Epithelial cell of proximal tubule (primary cell): Measurements from ENCODE around the gene LRRC14B. TPM values are rescaled to one million over a fixed set of nuclear protein-coding genes. Genes with fewer than 3 reads are reported as not detected.
"Not testable (repeated sequence)": the region's sequence is repeated elsewhere in the genome, so short reads cannot be mapped to it uniquely, and the experiment has no call there.

ENCODE experiments used
- DNase-seq: peaks from one replicate; pipeline ENCODE4 v3.0.0-alpha.2; 2011; ENCODE audit warnings: low read depth
- H3K4me3 ChIP-seq: 2 replicates; pipeline ENCODE4 v1.5.1; 2011; ENCODE audit warnings: low read depth, mild to moderate bottlenecking, low read length
- total RNA-seq: library from RNA; depleted of rRNA; stranded (reverse); fragments of >200 nt; gene quantifications from 2 replicates; pipeline ENCODE4 v1.2.3, GENCODE V29; 2015
- TF ChIP-seq, protein P1 (sequence below): conservative IDR thresholded peaks from 2 replicates; pipeline ENCODE4 v1.5.1; 2012; ENCODE audit warnings: low read depth, mild to moderate bottlenecking, low read length

Gene LRRC14B
- total RNA-seq, 1 donor from 2014 or later = not detected

DNA sequence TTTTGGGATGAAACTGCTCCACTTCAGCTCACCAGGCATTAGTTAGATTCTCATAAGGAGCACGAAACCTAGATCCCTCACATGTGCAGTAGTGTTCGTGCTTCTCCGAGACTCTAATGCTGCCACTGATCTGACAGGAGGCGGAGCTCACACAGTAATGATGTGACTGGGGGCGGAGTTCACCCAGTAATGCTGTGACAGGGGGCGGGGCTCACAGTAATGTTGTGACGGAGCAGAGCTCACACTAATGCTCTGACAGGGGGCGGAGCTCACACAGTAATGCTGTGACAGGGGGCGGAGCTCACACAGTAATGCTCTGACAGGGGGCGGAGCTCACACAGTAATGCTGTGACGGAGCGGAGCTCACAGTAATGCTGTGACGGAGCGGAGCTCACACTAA is 27.1 kb upstream of the LRRC14B start:
- H3K4me3 ChIP-seq = no peak overlapping the region
- no peak for DNase-seq
- TF ChIP-seq, protein P1, sequence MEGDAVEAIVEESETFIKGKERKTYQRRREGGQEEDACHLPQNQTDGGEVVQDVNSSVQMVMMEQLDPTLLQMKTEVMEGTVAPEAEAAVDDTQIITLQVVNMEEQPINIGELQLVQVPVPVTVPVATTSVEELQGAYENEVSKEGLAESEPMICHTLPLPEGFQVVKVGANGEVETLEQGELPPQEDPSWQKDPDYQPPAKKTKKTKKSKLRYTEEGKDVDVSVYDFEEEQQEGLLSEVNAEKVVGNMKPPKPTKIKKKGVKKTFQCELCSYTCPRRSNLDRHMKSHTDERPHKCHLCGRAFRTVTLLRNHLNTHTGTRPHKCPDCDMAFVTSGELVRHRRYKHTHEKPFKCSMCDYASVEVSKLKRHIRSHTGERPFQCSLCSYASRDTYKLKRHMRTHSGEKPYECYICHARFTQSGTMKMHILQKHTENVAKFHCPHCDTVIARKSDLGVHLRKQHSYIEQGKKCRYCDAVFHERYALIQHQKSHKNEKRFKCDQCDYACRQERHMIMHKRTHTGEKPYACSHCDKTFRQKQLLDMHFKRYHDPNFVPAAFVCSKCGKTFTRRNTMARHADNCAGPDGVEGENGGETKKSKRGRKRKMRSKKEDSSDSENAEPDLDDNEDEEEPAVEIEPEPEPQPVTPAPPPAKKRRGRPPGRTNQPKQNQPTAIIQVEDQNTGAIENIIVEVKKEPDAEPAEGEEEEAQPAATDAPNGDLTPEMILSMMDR = no peak

DNA sequence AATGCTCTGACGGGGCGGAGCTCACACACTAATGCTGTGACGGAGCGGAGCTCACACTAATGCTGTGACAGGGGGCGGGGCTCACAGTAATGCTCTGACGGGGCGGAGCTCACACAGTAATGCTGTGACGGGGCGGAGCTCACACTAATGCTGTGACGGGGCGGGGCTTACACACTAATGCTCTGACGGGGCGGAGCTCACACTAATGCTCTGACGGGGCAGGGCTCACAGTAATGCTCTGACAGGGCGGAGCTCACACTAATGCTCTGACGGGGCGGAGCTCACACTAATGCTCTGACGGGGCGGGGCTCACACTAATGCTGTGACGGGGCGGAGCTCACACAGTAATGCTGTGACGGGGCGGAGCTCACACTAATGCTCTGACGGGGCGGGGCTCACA is 26.5 kb upstream of the LRRC14B start:
- not testable (repeated sequence) for DNase-seq

GRCh38 chr5:166441-167372 is 24.6 kb upstream of the LRRC14B start:
- no peak for DNase-seq
- TF ChIP-seq, protein P1 = no peak
- no peak overlapping the region for H3K4me3 ChIP-seq

More for the DNA sequence above, 26.5 kb upstream of the LRRC14B start:
- H3K4me3 ChIP-seq = not testable (repeated sequence)

DNA sequence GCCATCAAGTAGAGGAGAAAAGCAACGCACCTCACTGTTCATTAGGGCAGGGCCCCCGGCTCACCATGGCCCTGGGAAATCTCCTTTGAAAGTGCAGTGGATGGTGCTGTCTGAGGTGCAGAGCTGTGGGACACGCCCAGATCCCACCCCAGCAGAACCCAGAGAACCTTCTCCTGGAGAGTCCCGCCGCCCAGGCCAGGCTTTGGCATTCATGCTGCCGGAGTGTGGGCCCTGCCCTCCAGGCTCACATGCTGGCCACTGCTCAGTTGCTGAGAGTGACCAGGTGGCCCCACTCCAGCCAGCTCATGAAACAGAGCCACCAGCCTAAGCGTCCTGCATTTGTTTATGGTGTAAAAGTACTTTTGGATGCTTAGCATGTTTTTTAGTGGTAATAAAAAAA is 23.8 kb upstream of the LRRC14B start:
- no peak overlapping the region for H3K4me3 ChIP-seq
- TF ChIP-seq, protein P1 = no peak

DNA sequence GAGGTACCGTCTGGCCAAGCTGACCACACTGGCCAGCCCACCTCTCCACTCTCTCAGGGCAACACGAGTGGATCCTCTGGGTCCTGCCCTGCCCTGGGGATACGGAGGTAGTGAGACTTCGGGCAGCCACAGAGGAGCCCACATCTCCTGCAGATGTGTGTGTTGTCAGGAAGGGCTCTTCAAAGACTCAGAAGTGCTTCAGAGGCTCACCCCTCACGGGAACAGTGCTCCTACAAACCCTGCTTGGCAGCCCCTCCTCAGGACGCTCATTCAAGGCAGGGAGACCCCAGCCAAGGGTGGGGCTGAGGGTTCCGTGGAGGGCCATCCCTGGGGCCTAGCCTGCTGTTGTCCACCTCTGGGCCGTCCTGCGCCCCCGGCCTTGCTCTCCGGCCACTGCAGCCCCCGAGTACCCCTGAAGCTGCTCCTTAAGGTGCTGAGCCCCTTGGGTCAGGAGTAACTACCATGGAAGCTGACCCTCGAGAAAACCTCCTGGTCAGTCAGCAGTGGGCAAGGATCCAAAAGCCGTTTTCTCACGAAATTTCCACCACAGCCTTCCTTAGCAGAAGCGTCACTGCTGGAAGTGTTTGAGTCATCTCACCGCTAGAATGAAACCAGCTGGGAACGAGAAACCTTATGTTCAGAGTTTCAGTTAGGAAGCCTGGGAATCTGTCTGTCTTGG is 23.2 kb upstream of the LRRC14B start:
- TF ChIP-seq, protein P1 = no peak
- no peak overlapping the region for H3K4me3 ChIP-seq
- peak; percentile 40 for DNase-seq

More for the DNA sequence above, 23.8 kb upstream of the LRRC14B start:
- DNase-seq = no peak

GRCh38 chr5:169071-169727 is 22.1 kb upstream of the LRRC14B start:
- DNase-seq = no peak
- H3K4me3 ChIP-seq = no peak overlapping the region
- TF ChIP-seq, protein P1 = no peak

DNA sequence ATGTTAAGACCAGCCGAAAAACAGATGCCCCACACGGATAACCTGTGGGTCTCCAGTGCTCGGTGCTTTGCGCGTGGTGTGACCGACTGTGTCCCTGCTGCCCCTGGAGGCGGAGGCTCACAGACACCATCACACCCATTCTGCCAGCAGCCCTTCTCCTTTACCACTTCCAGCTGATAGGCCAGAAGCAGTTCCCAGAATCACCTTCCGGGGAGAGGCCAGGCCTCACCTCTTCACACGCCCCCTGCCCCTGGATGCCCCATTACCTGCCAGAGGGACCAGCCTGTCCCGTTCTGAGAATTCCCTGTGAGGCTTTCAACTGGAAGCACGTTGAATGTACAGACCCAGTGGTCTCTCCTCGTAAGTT is 21.6 kb upstream of the LRRC14B start:
- TF ChIP-seq, protein P1 = no peak
- no peak overlapping the region for H3K4me3 ChIP-seq
- no peak for DNase-seq
